HUDEP-2 (cell line): ENCODE measurements around the gene PTCH2.

Experiments used
- DNase-seq, 76 experiments: peaks; one replicate each; lab custom pipeline; 2025; ENCODE audit not compliant: unreplicated experiment in 76 of 76; lab: John Stamatoyannopoulos, UW

The PTCH2 gene

GRCh38 chr1:44842862-44843655, at the start of gene PTCH2:
TSS of gene PTCH2 (minus strand) at chr1:44843253. CDS start at chr1:44842932, 321 bp downstream.
- DNase-seq = peak in 29 of 76 experiments; percentile 3 to 42 (median 20)

DNA sequence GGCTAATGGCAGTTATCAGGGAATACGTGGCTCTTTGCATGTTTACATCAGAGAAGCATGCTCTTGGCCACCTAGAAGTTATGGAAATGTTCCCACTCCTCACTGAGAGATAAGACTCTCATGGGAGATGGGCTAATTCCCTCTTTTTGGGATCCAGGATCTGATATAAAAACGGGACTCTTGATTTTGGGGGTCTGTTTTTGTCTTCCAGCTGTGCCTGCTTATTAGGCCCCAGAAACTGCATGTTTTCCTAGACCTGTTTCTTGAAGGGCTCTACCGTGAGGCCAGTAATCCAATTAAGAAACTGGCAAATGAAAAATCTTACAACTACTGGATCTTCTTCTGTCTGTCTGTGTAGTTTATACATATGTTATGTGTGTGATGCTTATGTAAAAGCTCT, 47.0 kb upstream of the PTCH2 start:
- no peak for DNase-seq

DNA sequence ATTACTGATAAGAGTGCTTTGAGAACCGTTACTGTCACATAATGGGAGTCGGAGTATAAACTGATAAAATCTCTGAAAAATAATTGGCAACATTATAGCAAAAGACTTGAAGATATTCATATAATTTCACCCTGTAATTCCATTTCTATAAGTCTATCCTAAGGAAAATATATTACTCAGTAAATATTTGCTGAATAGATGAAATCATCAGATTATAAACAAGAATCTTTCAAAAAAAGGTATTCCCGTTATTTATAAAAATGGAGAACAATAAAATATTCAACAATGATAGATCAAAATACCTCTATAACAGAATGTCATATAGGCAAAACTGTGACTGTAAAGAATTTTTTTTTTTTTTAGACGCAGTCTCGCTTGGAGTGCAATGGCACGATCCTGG, 42.4 kb upstream of the PTCH2 start:
- DNase-seq = no peak

DNA sequence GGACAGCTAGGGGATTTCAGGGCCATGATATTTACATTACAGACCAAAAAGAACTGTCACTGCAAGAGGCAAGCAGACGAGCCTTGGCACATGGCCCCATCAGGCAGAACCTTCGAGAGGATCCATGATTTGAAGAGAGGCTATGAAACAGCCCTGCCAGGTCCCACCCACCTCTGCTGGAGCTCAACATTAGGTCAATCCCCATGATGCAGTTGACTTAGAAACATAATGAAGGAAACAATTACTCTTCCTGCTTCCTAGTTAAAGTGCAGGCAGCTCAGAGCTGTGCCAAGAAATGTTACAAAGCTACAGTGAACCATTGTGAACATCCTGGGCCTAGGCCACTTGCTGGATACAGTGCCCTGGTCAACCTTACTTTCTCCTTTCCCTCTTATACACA, 41.7 kb upstream of the PTCH2 start:
- no peak for DNase-seq

GRCh38 chr1:44881011-44881632, 38.1 kb upstream of the PTCH2 start:
- no peak for DNase-seq

- no peak for DNase-seq
These were observed 31.1 kb upstream of the PTCH2 start for GRCh38 chr1:44874155-44874554.

DNA sequence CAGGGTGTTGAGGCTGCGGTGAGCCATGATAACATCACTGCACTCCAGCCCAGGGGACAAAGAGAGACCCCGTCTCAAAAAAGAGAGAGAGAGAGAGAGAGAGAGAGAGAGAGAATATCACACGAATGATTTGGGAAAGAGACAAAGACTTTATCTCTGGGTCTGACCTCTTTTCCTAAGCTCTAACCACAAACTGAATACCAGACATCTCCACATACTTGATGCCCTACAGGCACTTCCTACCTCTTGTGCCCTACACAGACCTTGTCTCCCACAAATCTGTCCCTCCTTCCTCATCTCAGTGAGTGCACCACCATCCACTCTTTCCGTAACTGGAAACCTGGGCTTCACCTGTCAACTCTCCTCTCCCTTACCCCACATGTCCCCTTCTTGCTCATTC, 27.0 kb upstream of the PTCH2 start:
- DNase-seq = no peak

DNA sequence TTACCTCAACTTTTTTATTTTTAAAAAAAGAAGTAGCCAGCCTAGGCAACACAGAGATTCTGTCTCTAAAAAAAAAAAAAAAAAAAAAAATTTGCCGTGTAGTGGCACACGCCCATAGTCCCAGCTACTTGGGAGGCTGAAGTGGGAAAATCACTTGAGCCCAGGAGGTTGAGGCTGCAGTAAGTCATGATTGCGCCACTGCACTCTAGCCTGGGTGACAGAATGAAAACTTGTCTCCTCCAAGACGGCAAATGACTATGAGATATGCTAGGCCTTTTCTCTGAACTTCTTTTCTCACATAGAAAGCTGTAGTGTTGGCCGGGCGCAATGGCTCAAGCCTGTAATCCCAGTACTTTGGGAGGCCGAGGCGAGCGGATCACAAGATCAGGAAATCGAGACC, 24.7 kb upstream of the PTCH2 start:
- DNase-seq = no peak

GRCh38 chr1:44862829-44863401, 19.9 kb upstream of the PTCH2 start:
- DNase-seq = peak in 13 of 76 experiments; percentile 0 to 24 (median 13)

- DNase-seq = no peak
These were observed 17.9 kb upstream of the PTCH2 start for GRCh38 chr1:44860891-44861425.

- no peak for DNase-seq
These were observed 17.3 kb upstream of the PTCH2 start for GRCh38 chr1:44860331-44860730.

- DNase-seq = no peak
These were observed 14.4 kb upstream of the PTCH2 start for GRCh38 chr1:44857446-44857845.

- DNase-seq = no peak
These were observed 12.7 kb upstream of the PTCH2 start for GRCh38 chr1:44855742-44856141.

DNA sequence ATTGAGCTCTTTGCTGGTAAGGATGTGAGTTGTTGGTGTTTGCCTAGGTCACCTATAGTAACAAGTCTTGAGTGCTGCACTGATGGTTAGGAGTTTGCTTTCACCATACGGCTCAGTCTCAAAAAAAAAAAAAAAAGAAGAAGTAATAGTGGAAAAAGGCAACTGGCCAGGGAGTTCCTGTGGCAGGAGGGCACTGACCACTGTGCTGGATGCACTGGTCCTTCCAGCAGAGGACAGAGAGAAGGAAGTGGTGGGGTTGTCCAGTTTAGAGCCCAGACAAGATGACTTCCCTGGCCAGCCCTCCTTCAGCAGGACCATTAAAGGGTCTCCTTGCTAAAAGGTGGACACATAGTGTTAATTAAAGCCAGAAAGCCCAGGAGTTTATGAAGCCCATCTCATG, 11.9 kb upstream of the PTCH2 start:
- no peak for DNase-seq

DNA sequence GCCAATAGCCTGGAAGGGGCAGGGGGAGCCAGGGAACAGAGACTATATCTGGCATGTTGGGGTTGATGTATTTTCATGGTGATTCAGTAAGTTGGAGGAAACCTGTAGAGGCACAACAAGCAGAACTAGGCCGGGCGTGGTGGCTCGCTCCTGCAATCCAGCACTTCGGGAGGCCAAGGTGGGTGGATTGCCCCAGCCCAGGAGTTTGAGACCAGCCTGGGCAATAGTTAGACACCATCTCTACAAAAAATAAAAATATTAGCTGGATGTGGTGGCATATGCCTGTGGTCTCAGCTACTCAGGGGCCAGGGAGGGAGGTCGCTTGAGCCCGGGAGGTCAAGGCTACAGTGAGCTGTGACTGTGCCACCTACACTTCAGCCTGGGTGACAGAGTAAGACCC, 10.1 kb upstream of the PTCH2 start:
- DNase-seq = no peak

DNA sequence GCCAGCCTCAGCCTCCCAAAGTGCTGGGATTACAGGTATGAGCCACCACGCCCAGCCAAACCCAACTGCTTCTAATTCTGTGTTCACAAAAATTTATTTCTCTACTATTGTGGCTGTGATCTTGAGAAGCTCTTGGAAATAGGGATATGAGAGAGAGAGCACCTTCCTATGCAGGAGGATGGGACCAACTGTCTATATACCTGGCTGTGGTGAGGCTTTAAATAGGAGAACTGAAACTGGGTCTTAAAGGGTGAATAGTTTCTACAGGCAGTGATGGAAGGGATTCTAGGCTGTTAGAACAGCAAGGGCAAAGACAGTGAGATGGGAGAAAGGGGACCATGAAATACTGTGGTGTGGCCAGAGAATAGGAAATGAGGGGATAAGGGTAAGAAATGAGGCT, 8.3 kb upstream of the PTCH2 start:
- DNase-seq = no peak

GRCh38 chr1:44849575-44850132, 6.6 kb upstream of the PTCH2 start:
- DNase-seq = no peak

GRCh38 chr1:44848456-44849181, 5.6 kb upstream of the PTCH2 start:
- DNase-seq = no peak

- DNase-seq = no peak
These were observed 4.8 kb upstream of the PTCH2 start for GRCh38 chr1:44847845-44848244.

DNA sequence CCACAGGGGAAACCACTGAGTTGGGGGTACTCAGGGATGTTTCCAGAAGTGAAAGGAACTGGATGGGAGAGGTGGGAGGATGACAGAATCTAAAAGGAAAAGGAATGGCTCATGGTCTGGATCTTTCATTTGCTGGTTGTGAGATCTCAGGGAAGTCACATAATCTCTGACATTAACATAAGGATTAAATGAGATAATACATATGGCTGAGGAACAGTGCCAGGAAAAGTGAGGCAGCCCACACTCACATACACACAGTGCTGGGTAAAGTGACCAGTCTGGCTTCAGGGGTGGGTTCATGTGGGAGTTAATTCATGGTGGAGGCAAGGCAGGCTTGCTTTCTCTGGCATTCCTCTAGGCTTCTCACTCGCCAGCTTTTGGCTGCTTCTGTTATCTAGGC, 3.9 kb upstream of the PTCH2 start:
- no peak for DNase-seq

GRCh38 chr1:44842486-44842861, 579 bp downstream of the PTCH2 start:
- DNase-seq = no peak
